HL-60/S4 (cell line): ENCODE measurements around the gene SYNDIG1.

Source experiments
- in situ Hi-C: fragments of 300-500 bp; cut with MboI; formaldehyde crosslinking; loops from 2 replicates; pipeline ENCODE4 v1.14.3; 2022; ENCODE audit warnings: low sequenced_read_pairs

SYNDIG1 gene

GRCh38 chr20:24627926-24628325 lies 158.5 kb downstream of the SYNDIG1 start:
- in situ Hi-C loops, result no loop called here

GRCh38 chr20:24628985-24629384 lies 159.6 kb downstream of the SYNDIG1 start:
- in situ Hi-C loops, result no loop called here

DNA sequence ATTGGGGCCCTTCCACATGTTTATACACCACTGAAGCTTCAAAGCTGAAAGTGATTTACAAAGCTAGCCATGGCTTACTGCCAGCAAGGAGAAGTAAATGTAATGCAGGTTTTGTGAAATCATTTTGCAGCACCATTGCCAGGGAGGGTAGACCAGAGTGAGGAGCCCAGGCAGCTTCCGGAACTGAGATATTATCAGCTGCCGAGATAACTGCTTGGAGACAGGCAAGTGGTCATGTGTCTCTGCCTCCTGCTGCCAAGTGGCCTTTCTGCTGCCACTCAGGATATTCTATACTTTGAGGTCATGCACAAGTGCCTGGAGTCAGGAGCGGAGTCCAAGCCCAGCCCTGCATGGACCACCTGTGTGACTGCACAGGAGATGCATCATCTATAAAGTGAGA lies 160.2 kb downstream of the SYNDIG1 start:
- in situ Hi-C loops, result no loop called here

- in situ Hi-C loops, result no loop called here
Measured at GRCh38 chr20:24630486-24631172, 161.2 kb downstream of the SYNDIG1 start.

DNA sequence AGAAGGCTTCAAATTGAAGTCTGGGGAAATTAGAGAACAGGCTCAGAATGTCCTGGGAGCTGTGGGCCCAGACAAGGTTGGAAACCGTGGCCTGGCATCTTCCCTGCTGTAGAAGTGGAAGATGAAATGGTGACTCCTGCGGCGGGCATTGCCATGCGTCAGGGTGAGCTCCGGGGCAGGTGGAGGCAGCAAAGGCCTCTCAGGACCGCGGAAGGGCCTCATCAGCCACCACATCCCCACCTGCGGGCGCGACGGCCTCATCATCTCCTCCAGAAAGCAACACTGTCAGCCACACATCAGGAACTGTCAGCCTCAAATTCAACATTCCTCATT lies 161.7 kb downstream of the SYNDIG1 start:
- in situ Hi-C loops, result no loop called here

DNA sequence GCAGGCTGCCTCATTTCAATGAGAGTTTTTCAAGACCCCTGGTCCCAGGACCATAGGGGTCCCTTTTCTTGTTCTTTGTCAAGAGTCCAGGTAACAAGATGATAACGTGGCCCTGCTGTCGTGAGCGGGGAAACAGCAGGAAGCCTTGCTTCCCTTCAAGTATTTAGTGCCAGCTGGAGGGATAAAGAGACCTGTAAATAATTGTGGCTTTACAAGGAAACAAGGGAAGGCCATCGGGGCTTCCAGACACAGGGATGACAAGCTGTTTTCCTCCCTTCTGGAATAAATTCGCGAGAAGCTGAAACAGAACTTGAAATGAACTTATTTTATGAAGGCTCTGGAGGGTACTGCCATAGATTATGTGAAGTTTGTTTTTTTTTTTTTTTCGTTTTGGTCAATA lies 163.2 kb downstream of the SYNDIG1 start:
- in situ Hi-C loops, result no loop called here

DNA sequence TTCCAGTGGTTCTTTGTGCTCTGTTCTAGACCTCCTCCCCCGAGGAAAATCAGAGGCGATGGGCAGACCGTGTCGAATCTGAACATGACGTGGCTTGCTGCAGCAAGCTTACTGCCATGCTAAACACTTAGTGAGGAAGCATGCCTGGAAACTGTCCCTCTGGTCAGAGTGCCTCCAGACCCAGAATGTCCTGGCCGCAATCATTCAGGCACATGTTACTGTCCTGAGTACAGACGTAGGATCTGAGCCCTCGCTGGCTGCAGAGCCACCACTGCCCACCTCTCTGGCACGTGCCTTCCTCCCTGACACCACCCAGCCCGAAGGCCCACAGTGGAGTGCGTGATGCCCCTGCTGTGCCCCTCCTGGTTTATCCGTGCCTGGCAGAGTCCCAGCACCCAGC lies 163.6 kb downstream of the SYNDIG1 start:
- in situ Hi-C loops, result no loop called here

GRCh38 chr20:24633521-24633920 lies 164.1 kb downstream of the SYNDIG1 start:
- in situ Hi-C loops, result no loop called here

DNA sequence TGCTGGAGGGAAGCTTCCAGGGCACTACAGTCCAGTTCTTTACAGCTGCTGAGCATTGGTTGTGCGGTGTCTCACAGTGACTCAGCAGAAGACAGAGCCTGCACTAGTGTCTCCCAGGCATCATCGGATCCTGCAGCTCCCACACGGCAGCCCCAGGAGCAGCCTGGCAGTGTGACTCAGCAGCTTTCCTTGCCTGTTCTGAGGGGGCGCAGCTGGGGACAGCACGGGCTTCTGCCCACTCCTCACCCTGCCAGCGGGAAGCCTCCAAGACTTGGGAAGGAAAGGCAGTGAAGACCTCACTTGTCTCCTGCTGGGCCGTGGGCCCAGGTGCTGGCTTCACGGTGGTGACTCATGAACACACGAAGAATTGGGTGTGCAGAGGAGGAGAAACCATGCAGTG lies 165.4 kb downstream of the SYNDIG1 start:
- in situ Hi-C loops, result no loop called here

DNA sequence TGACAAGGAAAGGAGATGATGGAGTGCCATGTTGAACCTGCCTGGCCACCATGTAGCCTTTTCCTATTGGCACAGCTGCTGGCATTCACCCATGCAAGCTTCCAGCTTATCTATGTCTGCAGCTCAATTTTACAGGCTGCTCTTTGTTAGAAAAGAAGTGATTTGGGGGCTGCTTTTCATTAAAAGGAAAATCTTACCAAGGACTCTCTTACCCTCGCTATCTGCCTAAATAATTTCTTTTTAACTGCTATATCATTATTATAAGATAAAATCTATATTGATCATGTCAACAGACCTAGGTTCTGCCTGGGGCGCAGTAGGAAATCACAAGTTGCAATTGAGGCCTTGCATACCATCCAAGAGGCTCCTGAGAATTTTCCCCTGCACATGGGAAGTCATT lies 167.2 kb downstream of the SYNDIG1 start:
- in situ Hi-C loops, result no loop called here

DNA sequence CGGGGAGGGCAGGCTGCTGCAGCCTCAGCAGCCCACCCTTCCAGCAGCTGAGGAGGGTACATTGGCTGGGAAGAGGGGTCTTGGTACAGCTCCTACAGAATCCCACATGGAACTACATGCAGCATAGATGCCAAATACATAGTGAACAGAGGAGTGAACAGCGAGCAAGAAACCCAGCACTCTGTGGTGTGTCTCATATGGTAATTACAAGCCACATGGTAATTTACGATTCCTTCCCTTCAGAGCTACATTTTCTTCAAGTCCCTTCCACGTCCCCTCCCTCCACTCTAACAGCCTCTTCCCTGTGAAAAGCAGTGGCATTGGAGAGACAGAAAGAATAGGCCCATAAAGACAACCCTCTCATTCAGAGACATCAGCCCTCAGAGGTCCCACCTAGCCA lies 167.7 kb downstream of the SYNDIG1 start:
- in situ Hi-C loops, result no loop called here

DNA sequence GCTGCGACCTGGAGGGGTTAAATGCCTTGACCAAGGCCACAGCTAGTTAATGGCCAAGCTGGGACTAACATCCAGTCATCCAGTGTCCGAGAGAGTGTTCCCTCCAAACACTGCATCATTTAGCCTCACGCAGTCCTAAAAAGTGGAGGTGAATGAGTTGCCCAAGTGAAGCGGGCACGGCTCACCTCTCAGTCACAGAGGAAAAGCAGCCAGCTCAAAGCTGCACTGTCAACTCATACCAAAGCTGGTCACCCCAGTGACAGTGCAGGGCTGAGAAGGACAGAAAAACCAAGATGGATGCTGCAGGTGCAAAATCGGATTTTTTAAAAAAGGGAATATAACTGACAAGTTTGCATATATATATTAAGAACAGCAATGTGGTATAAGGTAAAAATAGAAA lies 168.5 kb downstream of the SYNDIG1 start:
- in situ Hi-C loops, result no loop called here

DNA sequence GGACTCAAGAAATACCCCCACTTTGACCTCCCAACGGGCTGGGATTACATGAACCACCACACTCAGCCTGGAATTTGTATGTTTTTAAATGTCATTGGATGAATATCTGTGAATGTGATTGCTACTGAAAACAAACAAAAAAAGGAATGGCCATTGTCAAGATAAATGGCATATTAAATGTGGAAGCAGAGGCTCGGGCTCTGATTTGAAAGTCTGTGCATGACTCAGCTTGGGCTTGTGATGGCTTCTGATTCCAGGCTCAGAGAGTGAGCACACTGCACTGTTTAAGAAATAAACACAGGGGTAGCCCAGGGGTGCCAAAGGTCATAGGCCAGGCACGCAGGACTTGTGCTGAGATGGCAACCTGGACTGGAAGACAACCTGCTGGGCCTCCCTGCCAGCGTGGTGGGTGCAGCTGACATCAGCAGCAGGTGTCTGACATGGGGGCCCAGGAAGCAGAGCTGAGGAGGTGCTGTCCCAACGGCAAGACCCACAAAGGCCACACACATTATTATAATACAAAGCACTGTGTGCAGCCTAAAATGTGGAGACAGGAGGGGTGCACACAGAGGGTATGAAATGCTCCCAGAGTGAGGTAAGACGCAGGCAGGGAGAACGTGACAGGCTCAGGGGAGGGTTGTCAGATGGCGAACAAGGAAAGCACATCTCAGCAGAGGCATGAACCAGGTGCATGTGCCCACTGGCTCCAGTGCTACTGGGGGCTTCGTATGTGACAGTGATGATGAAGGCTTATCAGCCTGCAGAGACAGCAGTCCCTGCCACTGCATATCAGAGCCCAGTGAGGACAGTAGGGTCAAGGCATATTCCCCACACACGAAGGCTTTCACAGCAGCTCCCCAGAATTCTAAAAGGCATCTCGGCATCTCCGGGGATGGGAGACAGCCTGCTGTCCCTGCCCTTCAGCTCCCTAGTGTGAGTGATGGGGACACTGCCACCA lies 169.4 kb downstream of the SYNDIG1 start:
- in situ Hi-C loops, result no loop called here

DNA sequence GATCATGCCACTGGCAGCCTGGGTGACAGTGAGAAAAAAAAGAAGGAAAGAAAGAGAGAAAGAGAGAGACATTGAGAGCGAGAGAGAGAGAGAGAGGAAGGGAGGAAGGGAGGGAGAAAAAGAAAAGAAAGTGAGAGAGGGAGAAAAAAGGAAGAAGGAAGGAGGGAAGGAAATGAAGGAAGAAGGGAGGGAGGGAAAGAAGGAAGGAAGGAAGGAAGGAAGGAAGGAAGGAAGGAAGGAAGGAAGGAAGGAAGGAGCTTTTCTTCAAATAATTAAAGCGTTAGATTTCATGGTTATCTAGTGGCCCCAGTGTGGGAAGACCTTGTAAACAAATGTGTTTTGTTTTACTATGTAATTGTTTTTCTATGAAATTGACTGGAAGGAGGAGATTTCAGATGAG lies 170.8 kb downstream of the SYNDIG1 start:
- in situ Hi-C loops, result no loop called here

GRCh38 chr20:24640686-24641085 lies 171.3 kb downstream of the SYNDIG1 start:
- in situ Hi-C loops, result no loop called here

DNA sequence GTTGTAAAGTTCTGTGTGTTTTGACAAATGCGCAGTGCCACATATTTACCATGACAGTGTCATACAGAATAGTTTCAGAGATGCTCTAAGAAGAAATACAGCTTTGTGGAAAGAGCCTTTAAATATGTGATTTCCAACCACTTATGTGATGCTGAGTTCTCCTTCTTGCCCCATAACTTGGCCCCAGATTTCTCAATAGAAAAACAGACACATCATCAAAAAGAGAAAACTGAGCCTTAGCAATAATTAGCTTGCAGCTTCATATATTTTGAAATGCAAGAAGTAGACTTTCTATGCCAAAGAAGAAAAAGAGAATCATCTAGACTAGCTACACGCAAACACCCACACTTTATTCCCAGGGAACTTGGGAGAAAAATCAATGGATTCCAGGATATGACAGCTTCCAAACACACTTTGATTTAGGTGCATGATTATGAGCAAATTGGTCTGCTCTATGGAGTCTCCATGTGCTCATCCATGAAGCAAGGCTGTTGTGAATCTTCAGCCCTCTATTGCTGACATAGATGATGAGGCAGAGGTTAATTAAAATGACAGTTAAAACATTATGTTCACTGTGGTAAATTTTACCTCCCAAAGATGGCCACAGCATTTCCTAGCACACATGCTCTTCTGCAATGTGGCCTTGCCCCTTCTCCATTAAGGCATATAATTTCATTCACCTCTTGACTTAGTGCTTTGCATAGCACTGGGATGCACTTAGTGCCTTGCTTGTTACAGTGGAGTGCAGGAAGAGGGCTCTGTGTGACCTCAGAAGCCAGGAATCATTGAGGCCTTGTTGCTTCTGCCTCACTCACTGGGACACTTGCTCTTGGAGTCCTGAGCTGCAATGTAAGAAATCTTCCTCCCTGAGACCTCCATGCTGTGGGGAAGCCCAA lies 174.6 kb downstream of the SYNDIG1 start:
- in situ Hi-C loops, result no loop called here

DNA sequence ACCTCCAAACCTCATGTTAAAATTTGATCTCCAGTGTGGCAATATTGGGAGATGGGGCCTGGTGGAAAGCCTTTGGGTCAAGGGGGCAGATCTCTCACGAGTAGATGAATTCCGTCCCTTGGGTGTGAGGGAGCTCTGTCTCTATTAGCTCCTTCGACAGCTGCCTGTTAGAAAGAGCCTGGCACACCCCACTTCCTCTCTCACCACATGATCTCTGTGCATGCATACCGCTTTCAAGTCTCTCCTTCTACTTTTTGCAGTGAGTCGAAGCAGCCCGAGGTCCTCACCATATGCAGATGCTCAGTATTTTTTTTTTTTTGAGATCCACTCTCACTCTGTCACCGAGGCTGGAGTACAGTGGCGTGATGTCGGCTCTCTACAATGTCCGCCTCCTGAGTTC lies 176.9 kb downstream of the SYNDIG1 start:
- in situ Hi-C loops, result no loop called here

DNA sequence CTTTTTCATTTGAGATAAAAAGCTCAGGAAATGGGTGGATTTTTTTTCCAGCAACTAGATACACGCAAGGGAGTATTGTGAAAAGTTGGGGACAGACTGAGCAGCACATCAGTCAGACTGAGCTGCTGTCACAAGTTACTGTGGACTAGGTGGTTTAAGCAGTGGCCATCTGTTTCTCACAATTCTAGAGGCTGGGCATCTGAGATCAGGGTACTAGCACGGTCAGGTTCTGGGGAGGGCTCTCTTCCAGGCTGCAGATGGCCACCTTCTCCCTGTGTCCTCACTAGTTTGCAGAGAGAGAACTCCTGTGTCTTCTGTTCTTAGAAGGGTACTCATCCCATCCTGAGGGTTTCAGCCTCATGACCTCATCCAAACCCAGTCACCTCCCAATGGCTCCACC lies 178.3 kb downstream of the SYNDIG1 start:
- in situ Hi-C loops, result no loop called here

DNA sequence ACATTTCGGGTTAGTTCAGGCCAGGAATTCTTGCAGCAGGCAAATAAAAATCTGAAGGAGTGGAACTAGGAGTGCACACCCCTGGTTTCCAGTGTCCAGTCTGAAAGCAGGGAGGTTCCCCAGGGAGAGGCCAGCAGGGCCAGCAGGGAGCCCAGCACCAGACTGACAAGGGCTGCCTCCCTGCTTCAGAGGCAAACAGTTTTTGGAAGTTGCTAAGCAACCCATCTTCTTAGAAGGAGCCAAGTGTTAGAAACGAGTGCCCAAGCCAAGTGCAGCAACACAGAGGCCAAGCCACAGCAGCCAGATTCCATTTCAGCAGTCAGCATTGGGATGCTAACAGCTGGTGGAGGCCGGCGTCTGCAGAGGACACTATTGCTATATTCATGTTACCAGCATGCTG lies 179.1 kb downstream of the SYNDIG1 start:
- in situ Hi-C loops, result no loop called here

DNA sequence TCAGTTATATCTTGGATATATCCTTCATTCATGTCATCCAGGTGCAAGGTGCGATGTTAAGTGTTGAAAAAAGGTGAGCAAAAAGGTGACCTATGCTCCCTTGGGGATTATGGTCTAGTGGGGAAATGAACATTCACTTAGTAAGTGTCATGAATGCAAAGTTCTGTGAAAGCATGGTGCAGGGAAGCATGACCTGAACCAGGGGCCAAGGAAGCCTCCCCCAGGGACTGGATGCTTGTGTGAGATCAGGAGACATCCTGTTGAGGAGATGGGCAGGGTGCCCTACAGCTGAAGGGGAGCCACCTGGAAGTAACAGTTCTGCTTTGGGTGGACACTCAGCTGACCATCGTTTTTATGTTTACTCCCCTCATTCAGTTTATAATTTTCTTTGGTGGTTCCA lies 179.5 kb downstream of the SYNDIG1 start:
- in situ Hi-C loops, result no loop called here

DNA sequence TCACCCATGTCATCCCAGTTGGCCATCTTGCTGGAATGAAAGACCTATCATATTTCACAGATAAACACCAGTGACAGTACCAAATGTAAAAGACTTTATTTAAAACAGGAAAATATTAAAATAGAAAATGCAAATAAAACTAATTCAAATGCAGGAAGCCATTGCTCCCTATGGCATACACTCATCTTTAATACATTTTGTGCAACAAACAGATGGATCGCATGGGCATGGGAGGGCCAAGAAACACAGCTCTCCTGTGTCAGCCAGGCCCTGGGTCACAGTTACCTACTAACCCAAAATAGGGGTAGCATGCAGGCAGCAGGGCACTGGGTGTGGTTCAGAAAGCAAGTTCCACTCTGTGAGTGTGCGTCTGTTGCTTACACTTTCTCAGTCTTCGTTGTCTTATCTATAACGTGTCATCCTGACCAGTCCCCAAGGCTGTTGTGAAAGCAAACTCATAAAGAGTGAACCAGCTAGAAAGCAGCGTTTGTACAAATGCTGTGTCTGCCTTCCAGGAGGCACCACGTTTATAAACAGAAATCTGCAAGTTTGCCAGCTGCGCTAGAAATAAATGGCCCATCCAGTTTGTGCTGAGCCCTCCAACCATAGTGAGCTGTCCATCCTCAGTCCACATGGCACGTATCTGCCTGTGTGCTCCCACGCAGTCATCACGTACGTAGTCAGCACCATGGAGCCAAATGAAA lies 180.5 kb downstream of the SYNDIG1 start:
- in situ Hi-C loops, result no loop called here
